Testis (tissue), 2 donors: Measurements from ENCODE around the gene JAKMIP2.

Experiments
- POLR2A ChIP-seq: fragments of 450-650 bp; IDR thresholded peaks from one replicate; pipeline ENCODE4 v1.6.1; 2017; ENCODE audit warnings: antibody characterized with exemption, mild to moderate bottlenecking, moderate library complexity
- TF ChIP-seq, protein P1 (sequence below), 3 experiments: fragments of 450-650 bp in 2 of 3; fragments of 200-600 bp in 1 of 3; sonication (generic) in 1 of 3; IDR thresholded peaks; one replicate each; pipeline ENCODE4 v1.5.1; 2016 to 2019; ENCODE audit warnings: antibody characterized with exemption in 3 of 3, mild to moderate bottlenecking in 2 of 3, moderate library complexity in 1 of 3

DNA sequence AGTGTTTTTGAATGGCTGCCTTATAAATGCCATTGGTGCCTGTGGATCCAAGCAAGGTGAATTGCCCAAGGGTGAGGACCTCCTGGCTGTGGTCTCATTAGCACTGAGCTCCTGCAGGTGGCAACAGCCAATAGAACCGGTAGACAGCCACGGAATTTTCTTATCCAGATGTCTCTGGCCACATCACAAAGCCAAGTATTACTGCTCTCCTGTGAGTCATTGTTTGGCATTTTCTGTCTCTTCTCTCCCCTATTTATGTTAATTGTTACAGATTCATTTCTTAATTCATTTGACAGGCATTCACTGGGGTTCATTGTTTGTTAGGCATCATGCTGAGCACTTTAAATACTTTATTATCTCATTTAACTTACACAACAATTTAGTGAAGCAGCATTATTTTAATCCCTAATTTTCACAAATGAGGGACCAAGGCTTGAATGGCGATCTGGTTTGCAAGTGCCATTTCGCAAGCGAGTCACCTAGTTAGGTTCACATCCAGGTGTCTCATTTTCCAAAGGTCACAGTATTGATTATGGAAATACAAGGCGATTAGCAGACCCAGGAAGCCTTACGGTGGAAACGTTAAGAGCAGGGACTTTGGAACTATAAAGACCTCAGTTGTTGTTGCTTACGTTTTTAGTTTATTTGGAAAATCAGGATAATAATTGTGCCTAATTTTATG, 214.5 kb downstream of the JAKMIP2 start:
- TF ChIP-seq, protein P1, sequence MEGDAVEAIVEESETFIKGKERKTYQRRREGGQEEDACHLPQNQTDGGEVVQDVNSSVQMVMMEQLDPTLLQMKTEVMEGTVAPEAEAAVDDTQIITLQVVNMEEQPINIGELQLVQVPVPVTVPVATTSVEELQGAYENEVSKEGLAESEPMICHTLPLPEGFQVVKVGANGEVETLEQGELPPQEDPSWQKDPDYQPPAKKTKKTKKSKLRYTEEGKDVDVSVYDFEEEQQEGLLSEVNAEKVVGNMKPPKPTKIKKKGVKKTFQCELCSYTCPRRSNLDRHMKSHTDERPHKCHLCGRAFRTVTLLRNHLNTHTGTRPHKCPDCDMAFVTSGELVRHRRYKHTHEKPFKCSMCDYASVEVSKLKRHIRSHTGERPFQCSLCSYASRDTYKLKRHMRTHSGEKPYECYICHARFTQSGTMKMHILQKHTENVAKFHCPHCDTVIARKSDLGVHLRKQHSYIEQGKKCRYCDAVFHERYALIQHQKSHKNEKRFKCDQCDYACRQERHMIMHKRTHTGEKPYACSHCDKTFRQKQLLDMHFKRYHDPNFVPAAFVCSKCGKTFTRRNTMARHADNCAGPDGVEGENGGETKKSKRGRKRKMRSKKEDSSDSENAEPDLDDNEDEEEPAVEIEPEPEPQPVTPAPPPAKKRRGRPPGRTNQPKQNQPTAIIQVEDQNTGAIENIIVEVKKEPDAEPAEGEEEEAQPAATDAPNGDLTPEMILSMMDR (IDR thresholded peaks at IDR 0.05): no peak
- TF ChIP-seq POLR2A: no peak
